ENCODE measurements around the gene DLGAP5.

DLGAP5 gene

GRCh38 chr14:55129086-55129427 is 62.3 kb downstream of the DLGAP5 start, which contains the start of gene LGALS3:
LGALS3 (plus strand) TSS chr14:55129252; CDS start chr14:55137374, 8,122 bp downstream.
- DNase-seq (ENCODE audit: low spot score): no peak

GRCh38 chr14:55128386-55129085 is 62.8 kb downstream of the DLGAP5 start:
- DNase-seq (ENCODE audit: low spot score): no peak

- no peak for DNase-seq (ENCODE audit: low spot score)
Measured at GRCh38 chr14:55127460-55127951, 63.9 kb downstream of the DLGAP5 start.

- DNase-seq (ENCODE audit: low spot score): no peak
Measured at GRCh38 chr14:55126932-55127459, 64.4 kb downstream of the DLGAP5 start.

- no peak for DNase-seq (ENCODE audit: low spot score)
Measured at GRCh38 chr14:55126034-55126433, 65.4 kb downstream of the DLGAP5 start.

- no peak for DNase-seq (ENCODE audit: low spot score)
Measured at GRCh38 chr14:55125403-55125802, 66.0 kb downstream of the DLGAP5 start.

GRCh38 chr14:55124774-55125386 is 66.5 kb downstream of the DLGAP5 start:
- no peak for DNase-seq (ENCODE audit: low spot score)

- no peak for DNase-seq (ENCODE audit: low spot score)
Measured at GRCh38 chr14:55123852-55124639, 67.3 kb downstream of the DLGAP5 start.

GRCh38 chr14:55123101-55123500 is 68.3 kb downstream of the DLGAP5 start:
- no peak for DNase-seq (ENCODE audit: low spot score)

- no peak for DNase-seq (ENCODE audit: low spot score)
Measured at GRCh38 chr14:55122440-55122986, 68.9 kb downstream of the DLGAP5 start.

GRCh38 chr14:55121628-55122439 is 69.6 kb downstream of the DLGAP5 start:
- no peak for DNase-seq (ENCODE audit: low spot score)

- no peak for DNase-seq (ENCODE audit: low spot score)
Measured at GRCh38 chr14:55120571-55121495, 70.6 kb downstream of the DLGAP5 start.

- no peak for DNase-seq (ENCODE audit: low spot score)
Measured at GRCh38 chr14:55118761-55119160, 72.6 kb downstream of the DLGAP5 start.

GRCh38 chr14:55117803-55118441 is 73.5 kb downstream of the DLGAP5 start:
- no peak for DNase-seq (ENCODE audit: low spot score)

GRCh38 chr14:55116246-55117030 is 74.9 kb downstream of the DLGAP5 start:
- no peak for DNase-seq (ENCODE audit: low spot score)

GRCh38 chr14:55115861-55116245 is 75.5 kb downstream of the DLGAP5 start:
- DNase-seq (ENCODE audit: low spot score): no peak

GRCh38 chr14:55115460-55115859 is 75.9 kb downstream of the DLGAP5 start:
- DNase-seq (ENCODE audit: low spot score): no peak

- no peak for DNase-seq (ENCODE audit: low spot score)
Measured at GRCh38 chr14:55114720-55115119, 76.7 kb downstream of the DLGAP5 start.

GRCh38 chr14:55111122-55111708 is 80.2 kb downstream of the DLGAP5 start:
- no peak for DNase-seq (ENCODE audit: low spot score)

Measured in NAMALWA (cell line).